GM21526 (cell line): ENCODE results near the gene TBC1D4.
"Not testable (repeated sequence)": the region's sequence is repeated elsewhere in the genome, so short reads cannot be mapped to it uniquely, and the experiment has no call there.

Experiments used
- ATAC-seq: cut with Tn5 transposase; IDR thresholded peaks from one replicate; pipeline ENCODE4 v1.9.1; 2021; ENCODE audit warnings: moderate library complexity; ENCODE audit not compliant: unreplicated experiment, low FRiP score

The TBC1D4 gene

DNA sequence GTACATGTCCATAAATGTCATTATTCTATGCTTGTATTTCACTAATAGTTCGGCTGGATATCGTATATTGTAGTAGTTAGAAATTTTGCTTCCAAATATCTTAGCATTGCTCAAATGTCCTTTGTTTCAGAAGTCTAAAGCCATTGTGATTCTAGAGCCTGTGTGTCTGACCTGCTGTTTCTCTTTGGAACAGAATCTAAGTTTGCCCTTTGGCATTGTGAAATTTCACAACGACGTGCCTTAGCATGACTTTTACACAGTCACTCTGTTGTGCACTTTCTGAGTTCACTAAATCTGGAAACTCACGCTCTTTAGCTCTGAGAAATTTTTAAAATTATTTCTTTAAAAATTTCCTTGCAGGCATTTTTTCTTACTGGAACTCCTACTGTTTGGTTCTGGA is 152.2 kb downstream of the TBC1D4 start:
- ATAC-seq = no peak

DNA sequence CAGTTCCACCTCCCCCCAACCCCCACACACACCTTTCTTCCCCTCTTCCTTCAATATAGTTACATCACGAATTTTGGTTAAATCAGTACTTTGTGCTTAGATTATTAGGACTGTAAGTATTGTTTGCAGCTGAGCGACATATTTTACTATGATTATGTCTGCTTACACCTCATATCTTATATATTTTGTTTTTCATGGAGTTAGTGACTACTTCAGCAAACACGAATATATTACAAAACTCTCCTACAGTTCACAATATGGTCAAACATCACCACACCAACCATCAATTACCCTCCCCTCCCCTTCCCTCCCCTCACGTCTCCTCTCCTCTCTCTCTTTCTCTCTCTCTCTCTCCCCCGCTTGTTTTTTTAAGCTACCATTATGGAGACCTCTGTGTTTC is 152.9 kb downstream of the TBC1D4 start:
- ATAC-seq = no peak

DNA sequence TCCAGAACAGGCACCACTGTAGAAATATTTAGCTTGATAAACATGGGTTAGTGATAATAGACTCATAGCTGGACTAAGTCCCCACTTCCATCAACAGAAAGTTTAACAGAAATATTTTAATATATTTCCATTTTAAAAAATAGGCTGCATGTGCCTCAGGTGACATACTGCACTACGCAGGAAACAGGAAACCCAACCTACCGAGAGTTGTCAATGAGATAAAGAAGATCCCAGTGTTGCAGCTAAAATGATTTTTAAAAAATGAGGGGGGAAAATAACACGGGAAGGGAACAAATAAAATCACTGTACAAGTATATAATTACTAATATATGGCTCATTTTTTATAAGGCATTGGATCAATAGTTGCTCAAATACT is 154.8 kb downstream of the TBC1D4 start:
- no peak for ATAC-seq

DNA sequence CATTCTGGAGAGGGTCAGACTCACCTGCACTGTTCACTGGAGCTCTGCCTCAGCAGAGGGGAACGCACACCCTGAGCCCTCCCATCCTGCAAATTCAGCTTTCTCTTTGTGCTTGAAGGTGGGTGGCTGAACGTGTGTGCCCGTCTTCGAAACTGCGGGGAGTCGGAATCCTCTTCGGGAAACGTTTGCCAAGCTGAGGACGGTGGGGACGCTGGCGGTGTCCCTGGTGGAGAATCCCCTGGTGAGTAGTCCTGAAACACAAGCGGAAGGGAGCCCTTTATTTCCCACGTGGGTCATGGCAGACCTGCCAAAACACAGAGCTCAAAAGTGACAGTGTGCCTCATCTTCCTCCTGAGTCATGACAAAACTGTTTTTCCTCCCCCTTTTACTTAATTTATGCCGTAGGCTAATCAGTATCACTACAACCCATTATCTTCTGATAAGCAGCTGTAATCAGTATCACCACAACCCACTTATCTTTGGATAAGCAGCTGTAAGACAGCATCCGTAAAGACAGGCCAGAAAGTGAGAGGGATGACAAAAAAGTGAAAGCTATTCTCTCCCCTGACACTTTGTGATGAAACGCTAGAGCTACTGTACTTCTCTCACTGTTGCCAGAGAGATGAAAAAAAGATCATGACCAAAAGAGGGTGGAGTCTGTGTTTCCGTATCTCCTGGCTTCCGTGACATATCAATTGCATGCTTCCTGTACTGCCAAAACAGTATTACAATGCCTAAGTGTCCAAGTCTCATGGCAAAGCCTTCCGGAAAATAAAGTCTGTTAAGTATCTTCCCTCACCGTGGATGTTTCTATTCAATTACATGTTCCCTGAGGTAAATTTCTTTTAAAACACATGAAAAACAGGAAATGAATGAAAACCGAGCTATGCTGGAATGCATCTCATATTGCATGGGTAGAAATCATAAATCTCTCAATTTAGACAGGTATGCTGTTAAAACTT is 155.5 kb downstream of the TBC1D4 start:
- ATAC-seq = peak; percentile 89

DNA sequence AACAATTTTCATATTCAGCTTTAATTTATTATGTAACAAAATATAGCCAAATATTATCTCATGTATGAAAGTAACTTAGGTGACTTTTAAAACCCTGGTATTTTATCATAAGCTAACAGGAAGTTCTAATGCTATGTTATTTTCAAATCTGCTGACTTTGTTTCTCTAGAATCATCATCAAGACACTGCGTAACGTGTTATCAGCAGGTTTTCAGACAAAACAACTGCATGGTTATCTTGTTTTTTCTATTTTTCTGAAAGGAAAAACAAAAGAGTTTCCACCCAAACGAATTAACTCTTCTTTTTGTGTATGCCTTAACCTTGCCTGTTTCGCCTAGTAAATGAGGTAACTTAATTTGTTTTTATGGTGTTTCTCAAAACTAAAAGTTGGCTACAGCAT is 156.3 kb downstream of the TBC1D4 start:
- ATAC-seq = no peak

DNA sequence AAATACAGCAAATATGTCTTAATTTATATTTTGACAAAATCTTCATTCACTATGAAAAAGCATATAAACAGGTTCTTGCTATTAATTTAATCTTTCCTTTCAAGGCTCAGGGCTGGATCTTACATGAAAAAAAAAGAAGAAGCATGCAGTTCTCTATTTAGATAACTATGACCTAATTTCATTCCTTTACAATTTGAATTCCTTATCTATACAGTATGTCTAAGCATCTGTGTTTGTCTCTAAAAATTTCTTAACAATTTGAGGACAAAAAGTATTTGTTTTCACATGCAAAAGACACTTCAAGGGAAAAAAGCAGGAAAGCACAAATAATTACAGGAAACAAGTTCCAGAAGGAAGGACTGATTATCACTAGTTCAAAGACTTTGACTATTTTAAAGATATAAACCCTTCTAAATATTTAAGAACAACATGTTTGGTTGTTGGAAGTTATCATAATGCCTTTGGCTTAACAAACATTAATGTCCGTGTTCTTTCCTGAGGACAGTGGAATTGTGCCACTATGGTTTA is 157.5 kb downstream of the TBC1D4 start:
- no peak for ATAC-seq

DNA sequence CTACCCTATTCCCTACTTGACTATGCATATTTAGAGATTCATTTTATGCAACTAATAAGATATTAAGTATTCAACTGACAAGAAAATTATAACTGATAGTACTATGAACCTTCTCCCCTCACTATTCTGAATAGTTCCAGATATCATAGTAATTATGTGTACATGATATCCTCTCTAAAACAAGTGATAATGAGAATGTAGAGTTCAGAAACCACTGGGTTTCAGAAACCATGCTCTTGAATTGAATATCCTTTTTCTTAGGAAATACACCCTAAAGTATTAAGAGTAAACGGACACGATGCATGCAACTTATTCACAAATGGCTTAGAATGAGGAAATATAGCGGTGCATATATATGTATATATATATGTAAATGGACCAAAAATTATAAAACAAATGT is 160.9 kb downstream of the TBC1D4 start:
- no peak for ATAC-seq

DNA sequence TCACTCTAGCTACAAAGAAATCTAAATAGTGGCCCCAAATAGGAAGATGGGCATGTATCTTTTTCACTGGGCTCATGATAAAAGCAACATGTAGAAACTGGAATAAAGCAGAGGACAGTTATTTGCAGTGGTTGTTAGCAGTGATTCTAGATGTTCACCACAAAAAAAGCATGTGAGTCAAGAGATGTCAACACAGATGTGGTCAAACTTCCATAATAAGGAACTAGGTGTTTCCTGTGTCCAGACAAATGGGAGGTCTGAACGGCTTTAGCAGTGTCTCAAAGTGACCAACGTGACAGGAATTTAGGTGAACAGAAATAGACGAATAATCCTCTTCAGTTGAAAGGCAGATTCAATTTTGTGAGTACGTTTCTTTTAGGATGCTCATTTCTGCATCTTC is 162.7 kb downstream of the TBC1D4 start:
- no peak for ATAC-seq

DNA sequence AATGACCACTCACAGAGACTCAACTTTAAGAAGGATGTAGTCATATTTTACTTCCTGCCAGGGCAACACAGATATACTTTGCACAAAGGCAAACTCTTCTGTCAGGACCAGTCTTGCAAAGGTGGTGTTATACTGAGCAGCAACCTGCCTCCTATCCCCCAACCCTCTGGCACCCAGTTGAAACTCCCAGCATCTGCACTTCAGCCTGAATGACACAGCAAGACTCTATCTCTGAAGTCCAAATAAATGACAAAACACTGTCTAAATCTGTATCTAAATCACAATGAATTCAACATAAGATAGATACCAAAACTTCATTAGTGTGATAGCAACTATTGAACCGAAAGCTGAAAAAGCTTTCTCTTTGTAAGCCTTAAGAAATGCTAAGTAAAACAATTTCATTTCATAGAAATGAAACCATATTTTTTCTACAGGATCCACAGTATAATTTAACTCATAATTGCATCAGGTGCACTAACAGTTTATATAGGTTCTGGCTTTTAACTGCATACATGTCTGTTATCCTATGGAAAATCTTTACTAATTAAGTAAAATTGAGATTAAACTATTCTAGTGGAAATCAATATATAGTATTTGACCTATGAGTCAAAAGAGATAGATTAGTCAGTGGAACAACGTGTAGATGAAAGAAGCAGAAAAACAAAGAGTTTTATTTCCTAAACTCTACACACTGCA is 163.7 kb downstream of the TBC1D4 start:
- ATAC-seq = no peak

DNA sequence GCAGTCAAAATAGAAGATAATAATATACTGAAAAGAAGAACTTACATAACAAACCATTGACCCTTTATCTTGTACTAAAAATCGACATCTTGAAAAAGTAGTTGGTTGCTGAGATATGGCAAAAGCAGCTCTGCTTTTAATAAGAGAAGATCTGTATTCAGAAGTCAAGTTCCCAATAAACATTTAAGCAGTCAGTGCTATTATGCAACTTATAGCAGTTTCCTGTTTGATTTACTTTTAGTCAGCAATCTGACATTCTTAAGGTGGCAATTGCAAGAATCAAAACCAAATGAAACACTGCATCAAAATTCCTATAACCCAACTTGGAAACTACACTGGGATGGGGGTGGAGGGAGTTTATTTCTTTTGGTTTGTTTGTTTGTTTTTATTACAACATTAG is 165.5 kb downstream of the TBC1D4 start:
- no peak for ATAC-seq

DNA sequence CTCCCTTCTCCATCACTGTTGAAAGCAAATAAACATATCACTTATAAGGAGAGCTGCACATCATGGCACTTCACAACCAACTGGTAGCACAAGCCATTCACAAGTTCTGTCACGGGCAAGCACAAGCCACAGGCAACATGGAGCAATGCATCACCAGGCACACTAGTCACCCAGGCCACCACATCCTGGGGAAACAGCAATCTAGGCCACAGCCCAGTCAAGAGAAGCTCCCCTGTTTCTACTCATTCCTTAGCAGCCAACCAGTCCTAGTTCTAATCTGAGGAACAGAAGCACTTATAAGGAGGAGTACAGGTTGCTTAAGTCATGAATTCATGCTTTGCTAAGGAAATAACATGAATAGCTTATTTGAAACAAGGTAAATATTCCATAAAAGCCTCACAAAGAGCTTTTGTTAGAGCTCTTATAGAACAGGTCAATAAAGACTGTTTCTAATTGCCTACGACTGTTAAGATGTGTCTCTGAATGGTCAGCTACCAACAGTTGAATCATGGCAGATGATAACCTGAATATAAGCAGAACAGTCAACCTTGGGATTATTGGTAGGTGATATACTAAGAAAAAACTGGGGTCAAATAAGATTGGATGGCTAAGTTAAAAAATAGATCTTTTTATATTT is 169.0 kb downstream of the TBC1D4 start:
- peak; percentile 42 for ATAC-seq

DNA sequence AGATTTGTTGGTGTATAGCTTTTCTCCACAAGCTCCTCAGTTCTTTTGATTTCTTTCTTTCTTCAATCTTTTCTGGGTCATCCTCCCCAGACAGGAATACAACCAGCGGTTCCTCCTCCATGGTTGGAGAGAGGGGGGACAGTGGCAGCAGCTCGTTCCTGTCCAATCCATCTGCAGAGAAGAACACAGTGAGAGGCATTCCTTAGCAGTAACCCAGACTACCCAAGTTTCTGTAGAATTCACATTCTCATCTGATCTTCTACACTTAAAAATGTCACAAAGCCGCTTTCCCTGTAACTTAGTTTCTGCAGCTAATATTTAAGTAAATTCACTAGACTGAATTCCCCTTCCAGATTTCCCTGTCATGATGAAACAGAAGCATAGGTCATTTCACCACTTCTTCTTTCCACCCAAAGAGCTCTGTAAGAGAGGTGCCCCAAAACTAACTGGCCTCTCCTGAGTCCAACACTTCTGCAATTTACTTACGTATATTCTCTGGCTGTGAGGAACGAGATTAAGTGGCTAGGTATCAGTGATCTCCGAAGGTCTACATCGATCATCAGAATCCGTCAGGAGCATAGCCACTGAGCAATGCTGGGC is 171.9 kb downstream of the TBC1D4 start:
- ATAC-seq = peak; percentile 41

DNA sequence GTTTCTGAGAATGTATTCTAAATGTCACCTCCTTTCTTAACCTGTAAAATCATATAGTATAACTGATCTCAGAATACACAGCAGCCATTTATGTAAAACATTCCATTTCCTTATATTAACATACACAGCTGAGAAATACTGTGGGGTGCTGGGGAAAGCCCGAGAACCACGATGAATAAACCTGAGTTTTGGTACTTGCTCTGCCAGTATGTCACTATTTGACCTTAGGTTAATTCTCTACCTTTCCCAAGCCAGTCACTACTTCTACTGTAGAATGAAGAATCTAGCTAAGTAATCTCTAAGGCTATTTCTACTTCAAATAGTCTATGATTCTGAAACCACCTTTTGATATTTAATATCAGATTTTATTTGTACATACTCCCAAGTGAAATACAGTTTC is 173.7 kb downstream of the TBC1D4 start:
- ATAC-seq = peak; percentile 45

DNA sequence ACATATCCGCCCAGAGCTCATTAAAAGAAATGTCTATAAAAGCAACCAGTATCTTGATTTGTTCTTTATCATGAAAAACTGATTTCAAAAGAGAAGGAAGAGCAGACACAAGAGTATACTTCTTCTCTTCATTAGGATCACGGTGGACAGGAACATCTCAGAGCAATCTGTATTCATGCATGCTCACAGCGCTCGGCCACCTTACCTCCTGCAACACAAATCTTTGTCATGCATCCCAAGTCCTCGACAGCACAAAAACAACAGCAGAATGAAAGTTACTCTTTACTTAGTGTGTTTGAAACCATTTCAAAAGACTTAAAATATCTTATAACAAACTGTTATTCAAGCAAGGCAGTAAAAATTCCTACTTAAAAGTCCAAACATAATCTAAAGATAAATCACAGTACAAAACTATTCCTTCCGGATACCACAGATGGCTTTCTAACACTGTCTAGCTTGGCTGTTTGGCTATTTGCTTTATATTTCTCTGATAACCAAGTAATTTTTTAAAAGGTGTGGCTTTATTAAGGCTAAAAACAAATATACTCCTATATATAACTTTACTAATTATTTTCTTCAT is 174.5 kb downstream of the TBC1D4 start:
- ATAC-seq = no peak

DNA sequence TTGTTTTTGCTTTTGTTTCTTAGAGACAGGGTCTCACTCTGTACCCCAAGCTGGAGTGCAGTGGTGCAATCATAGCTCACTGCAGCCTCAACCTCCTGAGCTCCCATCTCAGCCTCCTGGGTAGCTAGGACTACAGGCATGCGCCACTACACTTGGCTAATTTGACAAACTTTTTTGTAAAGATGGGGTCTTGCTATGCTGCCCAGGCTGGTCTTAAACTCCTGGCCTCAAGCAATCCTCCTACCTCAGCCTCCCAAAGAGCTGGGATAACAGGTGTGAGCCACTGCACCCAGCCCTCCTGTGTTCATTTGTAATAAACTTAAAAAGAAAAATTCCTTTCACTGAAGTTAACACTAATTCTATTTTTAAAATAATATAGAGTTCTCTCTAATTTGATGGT is 175.0 kb downstream of the TBC1D4 start:
- ATAC-seq = not testable (repeated sequence)

DNA sequence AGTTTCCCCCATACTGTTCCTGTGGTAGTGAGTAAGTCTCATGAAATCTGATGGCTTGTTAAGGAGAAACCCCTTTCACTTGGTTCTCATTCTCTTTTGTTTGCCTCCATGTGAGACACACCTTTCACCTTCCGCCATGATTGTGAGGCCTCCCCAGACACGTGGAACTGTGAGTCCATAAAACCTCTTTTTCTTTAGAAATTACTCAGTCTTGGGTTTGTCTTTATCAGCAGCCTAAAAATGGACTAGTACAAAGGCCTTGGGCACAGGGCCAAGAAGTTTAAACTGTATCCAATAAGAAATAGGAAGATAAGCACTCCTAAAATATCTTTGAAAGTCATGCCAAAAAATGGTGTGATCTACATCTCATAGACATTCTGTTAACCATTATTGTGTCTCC is 176.9 kb downstream of the TBC1D4 start:
- no peak for ATAC-seq

DNA sequence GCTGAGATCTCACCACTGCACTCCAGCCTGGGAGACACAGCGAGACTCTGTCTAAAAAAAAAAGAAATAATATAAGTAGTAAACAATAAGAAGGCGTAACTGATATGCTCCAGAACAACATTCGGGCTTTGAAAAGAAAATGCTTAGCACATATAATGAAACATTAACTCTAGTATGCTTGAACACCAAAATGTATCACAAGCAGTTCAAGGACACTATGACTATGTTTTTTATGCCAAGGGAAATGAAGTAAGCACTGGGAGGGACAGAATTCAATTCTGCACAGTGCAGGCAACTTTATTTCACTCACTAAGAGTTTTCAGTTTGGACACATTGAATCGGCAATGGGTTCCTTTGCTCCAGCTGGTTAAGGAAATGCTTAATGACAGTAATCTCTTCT is 178.7 kb downstream of the TBC1D4 start:
- ATAC-seq = no peak

DNA sequence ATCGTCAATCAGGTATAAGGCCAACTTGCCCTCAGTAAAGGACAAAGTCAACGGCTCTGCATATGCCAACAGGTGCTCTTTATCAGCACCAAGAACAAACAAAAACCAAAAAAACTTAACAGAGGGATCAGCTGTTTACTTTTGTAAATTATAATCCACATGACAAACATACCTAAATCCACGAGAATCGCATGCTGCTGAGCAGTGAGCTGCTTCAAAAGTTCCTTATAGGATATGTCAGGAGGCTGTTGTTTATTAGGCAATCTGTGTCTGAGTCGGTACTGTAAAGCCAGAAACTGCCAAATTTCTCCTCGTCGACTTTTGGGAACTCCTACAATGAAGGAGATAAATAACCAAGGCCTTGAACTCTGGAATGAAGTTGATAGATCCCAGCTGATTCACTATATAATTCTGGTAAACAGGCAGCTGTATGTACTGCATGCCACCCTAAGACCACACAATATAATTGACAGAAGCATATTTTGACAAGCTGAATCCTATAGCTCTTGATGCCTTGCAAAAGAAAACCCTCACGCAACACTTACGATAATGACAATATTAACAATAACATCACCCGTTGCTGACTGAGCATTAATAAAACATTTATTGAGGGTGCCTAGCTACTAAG is 179.8 kb downstream of the TBC1D4 start:
- no peak for ATAC-seq

DNA sequence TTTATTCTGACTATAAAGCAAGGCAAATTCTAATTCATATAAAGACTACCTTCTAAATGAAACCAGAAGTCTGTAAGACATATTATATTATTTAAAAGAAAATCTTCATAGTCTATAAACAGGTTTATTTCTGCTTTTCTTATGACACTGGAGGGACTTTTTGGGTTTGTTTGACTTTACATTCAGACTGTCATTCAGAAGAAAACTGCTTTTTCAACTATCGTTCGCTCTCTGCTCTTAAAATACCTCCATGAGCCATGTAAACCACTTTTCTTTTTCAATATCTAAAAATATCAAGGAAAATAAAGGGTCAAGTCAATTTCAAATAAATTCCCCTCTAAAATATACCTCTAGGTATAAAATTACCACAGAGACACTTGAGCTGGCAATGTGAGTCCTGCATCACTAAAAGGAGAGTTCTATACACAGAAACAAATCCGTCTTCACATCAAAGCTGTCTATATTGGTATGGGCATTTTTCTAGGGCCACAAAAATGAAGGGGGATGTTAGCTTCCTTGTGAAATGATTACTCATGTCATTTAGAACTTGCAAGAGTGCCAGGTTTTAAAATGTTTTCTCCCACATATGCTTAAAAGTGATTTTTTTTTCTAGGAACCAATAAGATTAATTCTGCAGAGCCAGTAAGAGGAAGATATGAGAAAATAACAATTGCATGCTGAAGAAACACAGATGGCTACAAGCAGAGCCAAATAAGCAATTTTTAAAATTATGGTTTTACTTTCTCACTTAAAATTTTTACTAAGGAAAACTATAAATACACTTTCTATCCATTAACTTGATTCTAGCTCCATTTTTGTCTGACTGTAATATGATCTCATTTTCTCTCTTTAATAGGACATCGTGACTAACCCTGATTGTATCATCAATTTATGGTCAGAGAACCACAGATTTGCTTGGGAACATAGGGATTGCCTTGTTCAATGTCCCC is 181.8 kb downstream of the TBC1D4 start:
- peak; percentile 74 for ATAC-seq
